ENCODE data around the gene MOGAT2.
A peak's percentile ranks its signal among the peaks of the same experiment; 100 is the strongest.
"Not testable (repeated sequence)": the region's sequence is repeated elsewhere in the genome, so short reads cannot be mapped to it uniquely, and the experiment has no call there.

Gene MOGAT2

DNA sequence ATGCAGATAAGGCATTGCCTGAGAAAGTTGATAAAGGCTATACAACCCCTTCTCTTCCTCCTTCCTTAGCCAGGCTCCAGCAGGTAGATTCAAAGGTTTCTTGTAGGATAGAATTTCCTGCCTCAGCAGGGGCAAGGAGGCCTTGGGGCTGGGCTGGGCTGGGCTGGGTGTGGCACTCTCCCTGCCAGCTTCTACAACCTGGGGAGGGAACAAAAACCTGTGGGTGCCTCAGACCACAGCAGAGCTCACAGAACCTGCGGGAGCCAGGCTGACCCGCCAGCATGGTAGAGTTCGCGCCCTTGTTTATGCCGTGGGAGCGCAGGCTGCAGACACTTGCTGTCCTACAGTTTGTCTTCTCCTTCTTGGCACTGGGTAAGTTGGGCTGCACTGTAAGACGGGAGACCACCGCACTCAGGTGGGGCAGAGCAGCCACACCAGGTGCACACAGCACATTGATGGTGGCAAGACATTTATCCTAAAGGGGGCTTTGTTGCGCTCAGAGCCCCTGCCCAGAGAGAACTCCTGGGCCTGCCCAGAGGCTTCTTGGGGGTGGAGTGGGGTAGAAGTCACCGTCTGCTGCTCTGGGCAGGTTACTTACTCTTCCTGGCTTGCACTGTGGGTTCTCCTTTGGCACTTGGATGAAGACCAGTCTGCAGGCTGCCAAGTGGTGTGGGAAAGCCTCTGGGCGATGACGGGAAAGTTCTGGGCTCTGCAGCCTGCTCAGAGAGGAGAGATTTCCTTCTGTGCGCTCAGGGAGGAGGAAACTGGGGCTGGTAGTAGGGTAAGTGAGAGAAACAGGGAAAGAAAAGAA is at the start of gene MOGAT2:
TSS of gene MOGAT2 (plus strand) at position 231 of the 811 bp plus-strand sequence. CDS start at position 282, 51 bp downstream.
- FAIRE-seq: no peak
- DNase-seq (ENCODE audit: low spot score): no peak

DNA sequence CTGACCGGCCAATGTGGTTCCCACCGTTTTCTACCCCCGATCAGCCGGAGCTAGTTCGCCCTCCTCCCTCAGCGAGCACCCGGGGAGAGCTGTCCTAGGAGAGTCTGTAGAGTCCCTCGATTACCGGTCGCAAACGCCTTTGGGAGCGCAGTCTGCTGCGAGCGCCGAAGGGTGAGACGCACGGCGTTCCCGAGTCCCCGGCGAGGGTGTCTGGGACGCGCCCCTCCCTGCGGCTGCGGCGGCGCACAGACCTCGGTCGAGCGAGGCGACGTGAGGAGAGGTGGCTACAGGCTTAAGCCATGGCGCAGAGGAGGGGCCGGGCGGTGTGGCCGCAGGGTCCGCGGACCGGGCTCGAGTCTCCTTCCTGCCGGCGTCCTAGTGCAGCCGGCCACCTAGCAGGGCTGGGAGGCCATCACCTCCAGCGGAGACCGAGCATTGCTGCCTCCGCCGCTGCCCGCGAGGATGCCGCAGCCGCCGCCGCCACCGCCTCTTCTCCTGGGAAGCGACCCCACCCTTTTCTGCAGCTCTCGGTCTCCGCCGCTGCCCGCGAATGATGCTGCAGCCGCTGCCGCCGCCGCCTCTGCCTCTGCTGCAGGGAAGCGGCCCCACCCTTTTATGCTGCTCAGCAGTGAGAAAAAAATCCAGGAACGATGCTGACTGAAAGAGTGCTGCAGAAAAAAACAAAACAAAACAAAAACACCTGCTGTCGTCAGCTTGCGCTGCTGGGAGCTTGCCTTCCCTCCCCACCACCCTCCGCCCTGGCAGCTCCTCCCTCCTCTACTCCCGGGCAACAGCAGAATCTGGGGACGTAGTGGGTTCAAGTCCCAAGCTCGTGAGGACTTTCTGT is 49.0 kb upstream of the MOGAT2 start, which contains the start of gene MAP6:
TSS of gene MAP6 (minus strand) at position 588 of the 847 bp plus-strand sequence. CDS start 669 bp downstream, outside the sequence.
- FAIRE-seq (no peak), DNase-seq (ENCODE audit: low spot score) (peak; percentile 22)

DNA sequence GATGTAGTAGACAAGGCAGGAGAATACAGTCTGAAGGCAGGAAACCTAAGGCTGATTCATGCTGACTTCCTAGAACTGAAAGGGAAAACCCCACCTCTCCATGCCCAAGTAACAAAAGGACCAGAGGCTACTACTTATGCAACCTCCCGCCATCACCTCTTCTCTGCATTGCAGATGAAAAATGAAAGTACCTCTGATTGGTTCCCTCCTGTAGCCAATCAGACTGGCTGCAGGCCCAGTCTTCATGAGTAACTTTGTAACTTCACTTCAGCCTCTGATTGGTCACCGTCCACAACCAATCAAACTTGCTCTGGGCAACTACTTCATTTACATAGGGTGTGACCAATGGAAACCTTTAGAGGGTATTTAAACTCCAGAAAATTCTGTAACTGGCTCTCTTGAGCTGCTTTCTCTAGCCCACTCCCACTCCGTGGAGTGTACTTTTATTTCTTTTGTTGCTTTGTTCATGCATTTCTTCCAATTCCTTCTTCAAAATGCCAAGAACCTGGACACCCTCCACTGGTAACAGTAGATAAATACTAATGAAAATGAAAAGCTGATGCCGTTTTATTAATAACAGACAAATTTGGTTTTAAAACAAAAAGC is 43.6 kb upstream of the MOGAT2 start:
- FAIRE-seq (no peak), DNase-seq (ENCODE audit: low spot score) (no peak)

DNA sequence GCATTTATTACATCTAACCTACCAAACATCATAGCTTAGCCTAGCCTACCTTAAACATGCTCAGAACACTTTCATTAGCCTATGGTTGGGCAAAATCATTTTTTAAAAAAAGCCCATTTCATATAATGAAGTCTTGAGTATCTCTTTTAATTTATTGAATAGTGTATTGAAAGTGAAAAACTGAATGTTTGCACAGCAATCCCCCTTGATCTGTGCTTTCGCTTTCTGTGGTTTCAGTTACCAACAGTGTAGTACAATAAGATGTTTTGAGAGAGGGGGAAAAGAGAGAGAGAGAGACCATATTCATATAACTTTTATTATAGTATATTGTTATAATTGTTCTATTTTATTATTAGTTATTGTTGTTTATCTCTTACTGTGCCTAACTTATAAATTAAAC is 40.4 kb upstream of the MOGAT2 start:
- DNase-seq (ENCODE audit: low spot score) (no peak), FAIRE-seq (no peak)

DNA sequence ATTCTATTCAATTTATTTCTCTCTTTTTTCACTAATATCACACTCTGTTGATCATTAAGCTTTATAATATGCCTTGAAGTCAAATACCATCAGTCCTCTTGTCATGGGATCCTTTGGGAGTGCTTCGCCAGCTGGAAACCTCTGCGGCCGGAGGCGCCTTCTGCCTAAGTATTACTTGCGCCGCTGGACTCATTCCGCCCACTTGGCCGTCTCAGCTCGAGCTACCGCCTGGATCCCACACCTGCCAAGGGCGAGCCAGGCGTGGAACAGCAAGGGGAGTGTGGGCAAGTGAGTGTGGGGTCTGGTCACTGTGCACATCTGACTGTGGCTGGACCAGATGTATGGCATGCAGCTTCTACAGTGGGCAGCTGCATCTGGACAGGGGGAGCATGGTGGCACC is 39.7 kb upstream of the MOGAT2 start:
- FAIRE-seq: no peak
- DNase-seq (ENCODE audit: low spot score): no peak

DNA sequence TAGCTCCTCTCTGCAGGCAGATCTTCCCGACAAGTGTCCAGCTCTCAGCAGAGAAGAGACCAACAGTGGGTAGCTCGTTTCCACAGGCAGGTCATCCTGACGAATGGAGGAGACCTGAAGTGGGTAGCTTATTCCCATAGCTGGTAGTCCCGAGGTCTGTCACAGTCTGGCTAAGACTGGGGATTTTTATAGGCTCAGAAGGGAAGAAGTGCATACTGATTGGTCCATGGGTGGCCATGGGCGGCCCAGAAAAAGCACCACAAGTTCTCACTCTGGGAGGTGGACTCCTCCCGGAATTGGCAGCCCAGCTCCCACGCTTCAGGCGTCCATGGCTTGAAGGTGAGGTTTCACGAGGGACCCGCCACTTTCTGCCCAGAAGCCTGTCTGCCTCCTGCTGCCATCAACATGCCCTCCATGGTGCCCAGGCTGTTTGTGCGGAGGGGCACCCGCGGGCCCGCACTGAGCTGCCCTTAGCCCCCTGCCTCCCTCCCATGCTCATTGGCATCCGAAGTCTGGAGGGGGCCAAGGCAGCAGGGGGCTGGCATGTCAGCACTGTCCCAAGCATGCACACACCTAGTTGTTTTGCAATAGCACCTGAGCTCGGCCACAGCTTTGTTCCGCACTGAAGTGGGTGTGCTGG is 38.9 kb upstream of the MOGAT2 start:
- FAIRE-seq (no peak), DNase-seq (ENCODE audit: low spot score) (no peak)

DNA sequence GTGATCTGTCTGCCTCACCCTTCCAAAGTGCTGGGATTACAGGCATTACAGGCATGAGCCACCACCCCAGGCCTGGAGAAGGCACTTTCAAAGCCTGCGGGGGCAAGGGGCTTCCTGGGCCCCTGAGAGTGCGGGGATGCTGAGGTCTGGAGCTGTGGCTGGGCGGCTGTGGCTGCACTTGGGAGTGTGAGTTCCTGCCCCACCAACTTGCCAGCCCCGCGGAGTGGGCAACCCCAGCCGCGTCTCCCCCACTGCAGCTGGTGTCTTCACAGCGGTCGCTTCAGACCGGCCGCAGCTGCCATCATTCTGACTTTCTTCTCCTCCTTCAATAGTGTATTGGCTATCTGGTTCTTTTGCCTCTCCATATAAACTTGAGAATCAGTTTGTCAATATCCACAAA is 38.1 kb upstream of the MOGAT2 start:
- FAIRE-seq (no peak), DNase-seq (ENCODE audit: low spot score) (no peak)

DNA sequence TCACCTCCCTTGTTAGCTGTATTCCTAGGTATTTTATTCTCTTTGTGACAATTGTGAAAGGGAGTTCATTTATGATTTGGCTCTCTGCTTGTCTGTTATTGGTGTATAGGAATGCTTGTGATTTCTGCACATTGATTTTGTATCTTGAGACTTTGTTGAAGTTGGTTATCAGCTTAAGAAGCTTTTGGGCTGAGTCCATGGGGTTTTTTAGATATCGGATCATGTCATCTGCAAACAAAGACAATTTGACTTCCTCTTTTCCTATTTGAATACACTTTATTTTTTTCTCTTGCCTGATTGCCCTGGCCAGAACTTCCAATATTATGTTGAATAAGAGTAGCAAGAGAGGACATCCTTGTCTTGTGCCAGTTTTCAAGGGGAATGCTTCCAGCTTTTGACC is 33.8 kb upstream of the MOGAT2 start:
- not testable (repeated sequence) for DNase-seq (ENCODE audit: low spot score); FAIRE-seq

DNA sequence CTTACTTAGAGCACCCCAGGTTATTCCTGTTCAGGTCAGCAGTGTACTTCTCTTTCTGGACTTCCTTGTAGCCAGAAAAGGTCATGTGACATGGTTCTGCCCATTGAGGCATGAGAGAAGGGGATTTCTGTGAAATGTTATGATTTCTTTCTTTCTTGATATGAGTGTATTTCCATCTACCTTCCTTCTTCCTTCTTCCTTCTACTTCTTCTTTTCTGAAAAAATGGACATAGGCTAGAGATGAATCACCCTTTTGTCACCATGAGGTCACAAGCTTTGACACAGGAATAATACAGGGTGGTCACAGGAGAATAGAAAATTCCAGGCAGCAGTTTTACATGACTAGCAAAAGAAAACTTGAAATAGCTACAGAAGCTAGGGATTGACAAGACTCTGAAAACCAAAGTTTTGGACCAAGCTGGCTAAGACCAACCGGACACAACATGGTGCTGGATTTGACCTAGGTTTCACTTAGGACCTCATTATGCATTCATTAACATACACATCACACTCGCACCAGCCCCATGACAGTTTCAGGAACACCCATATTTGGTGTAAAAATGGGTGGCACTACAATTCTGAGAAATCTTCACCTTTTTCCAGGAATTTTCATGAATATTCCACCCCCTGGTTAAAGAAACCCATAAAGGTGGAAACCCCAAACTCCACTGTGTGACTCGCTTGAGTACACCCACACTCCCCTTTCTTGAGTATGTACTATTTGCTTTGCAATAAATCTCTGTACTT is 27.6 kb upstream of the MOGAT2 start:
- FAIRE-seq (no peak), DNase-seq (ENCODE audit: low spot score) (no peak)

DNA sequence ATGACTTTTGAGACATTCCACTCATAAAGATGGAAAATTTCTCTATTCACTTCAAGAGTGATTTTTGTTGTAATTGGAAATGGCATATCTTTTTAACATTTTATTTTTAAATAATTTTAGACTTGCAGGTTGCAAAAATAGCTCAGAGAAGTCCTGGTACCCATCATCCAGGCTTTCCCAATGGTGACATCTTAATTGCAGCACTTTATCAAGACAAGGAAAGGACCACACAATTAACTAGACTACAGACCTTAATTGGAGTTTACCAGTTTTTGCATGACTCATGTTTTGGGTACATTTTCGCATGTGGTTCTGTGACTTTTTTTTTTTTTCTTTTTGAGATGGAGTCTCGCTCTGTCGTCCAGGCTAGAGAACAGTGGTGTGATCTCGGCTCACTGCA is 25.8 kb upstream of the MOGAT2 start:
- FAIRE-seq (no peak), DNase-seq (ENCODE audit: low spot score) (no peak)

DNA sequence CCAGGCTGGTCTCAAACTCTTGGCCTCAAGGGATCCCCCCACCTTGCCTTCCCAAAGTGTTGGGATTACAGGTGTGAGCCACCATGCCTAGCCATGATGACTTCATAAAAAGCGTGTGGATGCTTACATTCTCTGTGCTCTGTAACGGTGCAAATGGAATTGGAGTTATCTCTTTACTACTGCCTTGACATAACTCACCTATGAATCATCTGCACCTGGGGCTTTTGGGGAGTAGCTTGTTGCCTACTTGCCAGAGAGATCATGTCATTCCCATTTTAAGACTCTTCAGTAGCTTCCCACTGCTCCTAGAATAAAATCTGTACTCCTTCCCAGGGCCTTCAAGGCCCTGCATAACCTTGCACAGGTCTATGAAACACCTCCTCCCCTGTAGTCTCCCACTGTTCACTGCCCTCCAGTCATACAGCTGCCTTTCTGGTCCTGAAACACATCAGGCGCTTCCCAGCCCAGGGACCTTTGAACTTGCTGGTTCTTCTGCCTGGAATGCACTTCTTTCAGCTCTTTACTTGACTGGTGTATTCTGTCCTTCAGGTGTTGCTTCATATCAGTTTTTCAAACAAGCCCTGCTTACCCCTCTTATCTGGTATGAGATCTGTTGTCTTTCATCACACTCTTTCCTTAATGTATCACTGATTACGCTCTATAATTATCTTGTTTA is 19.6 kb upstream of the MOGAT2 start:
- FAIRE-seq: no peak
- DNase-seq (ENCODE audit: low spot score): peak; percentile 76

DNA sequence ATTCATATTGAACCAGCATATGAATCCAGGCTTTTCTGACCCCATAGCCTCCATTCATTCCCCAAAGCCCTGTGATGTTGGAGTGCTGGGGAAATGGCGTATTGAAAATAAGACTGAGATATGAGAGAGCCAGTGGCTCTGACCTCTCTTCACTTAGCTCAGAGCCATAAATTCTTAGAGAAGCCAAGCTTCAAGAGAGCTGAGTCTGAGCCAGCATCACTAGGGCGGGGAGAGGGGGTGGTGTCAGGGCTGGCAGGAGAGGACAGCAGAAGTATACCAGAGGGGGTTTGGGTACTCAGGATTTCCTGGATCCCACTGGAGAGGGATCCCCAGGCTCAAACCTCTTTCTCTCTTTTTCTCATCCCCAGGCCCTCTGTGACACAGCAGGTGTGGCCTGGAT is 16.7 kb upstream of the MOGAT2 start:
- no peak for FAIRE-seq

DNA sequence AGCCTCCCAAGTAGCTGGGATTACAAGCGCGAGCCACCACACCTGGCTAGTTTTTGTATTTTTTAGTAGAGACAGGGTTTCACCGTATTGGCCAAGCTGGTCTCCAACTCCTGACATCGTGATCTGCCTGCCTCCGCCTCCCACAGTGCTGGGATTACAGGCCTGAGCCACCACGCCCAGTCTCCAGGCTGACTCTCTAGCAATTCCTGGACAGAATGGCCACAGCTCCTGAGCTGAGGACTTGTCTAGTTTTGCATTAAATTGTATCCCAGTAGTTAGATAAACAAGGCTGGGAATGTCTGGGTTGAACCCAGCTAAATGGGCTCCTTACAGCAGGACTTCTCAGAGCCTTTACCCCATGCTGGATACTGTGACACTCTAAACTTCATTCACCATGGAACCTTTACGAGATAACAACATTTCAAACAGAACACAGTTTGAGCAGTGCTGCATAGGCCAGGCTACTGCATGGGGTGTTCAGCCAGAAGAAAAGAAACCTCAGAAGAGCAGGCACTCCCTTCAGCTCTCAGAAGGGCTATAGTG is 13.9 kb upstream of the MOGAT2 start:
- DNase-seq (ENCODE audit: low spot score): no peak
- no peak for FAIRE-seq

More for the DNA sequence above, 16.7 kb upstream of the MOGAT2 start:
- DNase-seq (ENCODE audit: low spot score): no peak

DNA sequence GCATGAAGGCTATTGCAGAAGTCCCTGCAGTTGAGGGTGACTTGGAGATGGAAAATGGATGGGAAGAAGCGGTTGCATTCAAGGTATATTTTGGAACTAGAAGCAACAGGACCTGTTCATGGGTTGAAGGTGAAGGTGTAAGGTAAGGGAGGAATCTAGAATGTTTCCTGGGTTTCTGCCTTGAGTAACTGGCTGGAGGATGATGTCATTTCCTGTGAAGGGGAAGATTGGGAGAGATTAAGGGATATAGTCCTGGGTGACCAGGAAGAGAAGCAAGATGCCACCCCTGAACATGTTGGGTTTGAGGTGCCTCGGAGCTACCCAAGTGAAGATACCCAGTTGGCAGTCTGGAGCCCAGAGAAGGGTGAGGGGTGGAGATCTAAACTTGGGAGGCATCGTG is 12.1 kb upstream of the MOGAT2 start:
- FAIRE-seq (no peak), DNase-seq (ENCODE audit: low spot score) (no peak)

DNA sequence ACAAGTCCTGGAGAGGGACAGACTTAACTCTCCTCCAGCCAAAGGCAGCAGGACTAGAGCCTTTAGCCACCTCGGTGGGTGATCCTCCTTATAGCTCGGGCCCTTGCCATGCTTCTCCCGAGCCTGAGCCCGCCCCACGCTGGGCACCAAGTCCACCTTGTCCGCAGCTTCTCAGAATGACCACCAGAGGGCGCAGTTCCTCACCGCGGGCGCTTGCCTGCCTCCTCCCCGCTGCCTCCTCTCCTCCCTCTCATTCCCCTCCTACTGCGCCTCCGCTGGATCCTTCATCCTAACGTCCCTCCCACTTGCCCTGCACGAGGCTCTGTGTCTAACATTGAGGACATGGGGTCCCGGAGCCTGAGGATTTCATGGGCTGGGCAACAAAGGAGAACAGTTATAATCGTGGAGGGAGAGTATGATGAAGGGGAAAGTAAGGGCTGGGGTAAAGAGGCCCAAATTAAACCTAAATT is 11.3 kb upstream of the MOGAT2 start:
- DNase-seq (ENCODE audit: low spot score): peak; percentile 91
- no peak for FAIRE-seq

DNA sequence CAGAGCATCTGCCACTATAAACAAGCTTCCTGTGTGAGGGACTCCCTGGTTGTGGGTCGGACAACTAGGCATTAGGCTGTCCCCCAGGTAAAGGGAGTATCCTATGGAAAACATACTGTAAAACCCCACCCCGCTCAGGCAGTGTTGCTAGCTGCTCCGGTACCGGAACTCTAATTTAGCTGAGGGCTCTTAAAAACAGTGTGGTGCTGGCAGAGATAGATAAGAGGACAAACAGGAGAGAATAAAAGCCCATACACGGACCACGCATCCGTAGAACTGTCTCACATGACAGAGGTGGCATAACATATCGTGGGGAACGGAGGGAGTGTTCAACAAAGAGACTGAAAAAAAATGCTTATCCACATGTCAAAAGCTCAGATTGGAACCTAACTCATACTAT is 3.4 kb upstream of the MOGAT2 start:
- FAIRE-seq: no peak
- no peak for DNase-seq (ENCODE audit: low spot score)

DNA sequence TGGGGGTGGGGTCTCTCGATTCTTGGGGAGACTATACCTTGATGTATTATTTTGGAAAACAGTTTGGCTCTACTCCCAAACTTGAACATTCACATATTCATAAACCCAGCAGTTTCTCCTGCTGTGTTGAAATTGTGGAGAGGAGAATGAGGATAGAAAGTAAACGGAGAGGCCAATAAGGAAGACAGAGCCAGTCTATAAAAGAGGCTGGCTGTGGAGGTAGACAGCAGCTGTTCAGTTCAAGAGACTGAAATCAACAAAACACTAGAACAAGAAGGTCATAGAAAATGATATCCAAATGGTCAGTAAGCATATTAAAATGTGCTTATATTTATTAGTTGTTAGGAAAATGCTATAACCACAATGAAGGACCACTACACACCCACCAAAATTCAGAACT is 1.9 kb upstream of the MOGAT2 start:
- FAIRE-seq (no peak), DNase-seq (ENCODE audit: low spot score) (no peak)

DNA sequence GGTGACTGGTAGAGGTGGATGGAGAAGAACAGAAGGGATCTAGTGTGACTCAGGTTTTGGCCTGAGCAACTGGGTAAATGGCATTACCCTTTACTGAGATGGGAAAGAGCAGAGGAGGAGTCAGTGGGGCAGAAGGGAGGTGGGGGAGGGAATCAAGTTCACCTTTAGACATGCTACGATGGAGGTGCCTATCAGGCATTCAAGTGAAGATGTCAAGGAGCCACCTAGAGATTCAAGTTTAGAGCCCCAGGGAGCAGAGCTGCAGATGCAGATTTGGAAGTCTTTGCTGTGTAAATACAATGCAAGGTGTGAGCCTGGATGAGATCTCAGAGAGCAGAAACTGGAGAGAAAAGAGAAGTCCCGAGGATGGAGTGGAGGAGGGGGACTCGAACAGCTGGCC is 979 bp upstream of the MOGAT2 start:
- no peak for FAIRE-seq

DNA sequence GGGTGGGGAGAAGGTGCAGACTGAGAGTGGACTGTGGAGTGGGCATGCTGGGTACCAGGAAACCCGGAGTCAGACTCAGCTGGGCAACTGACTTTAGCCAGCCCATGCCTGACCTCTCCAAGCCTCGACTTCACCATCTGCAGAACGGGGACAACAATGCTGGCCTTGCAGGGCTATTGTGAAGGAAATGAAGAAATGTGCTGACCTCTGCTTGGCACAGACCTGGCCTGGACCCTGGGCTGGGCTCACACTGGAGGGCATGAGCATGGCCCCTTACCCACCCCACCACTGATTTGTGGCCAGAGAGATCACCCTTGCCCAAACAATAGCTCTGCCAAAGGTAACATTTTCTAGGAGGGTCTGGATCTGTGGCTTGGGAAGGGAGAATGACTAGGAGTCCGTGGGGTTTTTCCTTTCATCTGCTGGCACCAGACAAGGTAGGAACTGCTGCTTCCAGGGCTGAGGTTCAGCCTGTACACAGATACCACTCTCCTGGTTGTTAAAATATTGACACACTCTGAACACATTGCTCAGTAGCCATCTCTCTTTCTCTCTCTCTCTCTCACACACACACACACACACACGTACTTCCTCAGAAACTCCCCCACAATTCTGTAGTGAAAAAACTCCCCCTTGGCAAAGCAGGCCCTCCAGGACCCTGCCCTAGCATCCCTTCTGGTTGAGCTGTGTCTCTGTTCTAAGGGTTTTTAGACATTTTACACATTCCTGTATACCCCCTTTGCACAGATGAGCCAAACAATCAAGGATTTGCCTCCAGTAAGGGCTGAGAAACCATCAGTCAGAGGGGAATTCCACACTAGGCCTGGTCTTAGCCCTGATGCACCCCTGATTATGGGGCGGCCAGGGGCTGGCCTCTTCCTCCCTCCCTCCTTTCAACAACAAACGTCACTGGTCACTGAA is 1.0 kb downstream of the MOGAT2 start:
- FAIRE-seq (no peak), DNase-seq (ENCODE audit: low spot score) (no peak)

More for the DNA sequence above, 979 bp upstream of the MOGAT2 start:
- no peak for DNase-seq (ENCODE audit: low spot score)

Measured in urothelium cell line (cell line).